Stimulated activated CD8-positive, alpha-beta memory T cell treated with anti-CD3 and anti-CD28 coated beads, Interleukin-4, amount 100 ng/mL, for 4 hours (primary cell): ENCODE data around the gene LMAN2L.
A peak's percentile ranks its signal among the peaks of the same experiment; 100 is the strongest.

Source experiments
- DNase-seq, 2 donors: peaks; one replicate each; pipeline ENCODE4 v3.0.0-alpha.2; 2020; ENCODE audit warnings: low read depth in 2 of 2, low spot score in 1 of 2

Gene LMAN2L

GRCh38 chr2:96760986-96761832 is 21.3 kb upstream of the LMAN2L start:
- DNase-seq, result no peak

- peak; percentile 73 to 82 for DNase-seq
Observed at GRCh38 chr2:96760036-96760985, 20.4 kb upstream of the LMAN2L start, which contains the start of gene CNNM4. TSS of gene CNNM4 (plus strand) at chr2:96760902. CDS start at chr2:96761000, 98 bp downstream.

GRCh38 chr2:96759548-96759947 is 19.7 kb upstream of the LMAN2L start:
- no peak for DNase-seq

GRCh38 chr2:96758987-96759386 is 19.1 kb upstream of the LMAN2L start:
- DNase-seq, result no peak

GRCh38 chr2:96757477-96757860 is 17.6 kb upstream of the LMAN2L start:
- DNase-seq, result no peak

GRCh38 chr2:96756788-96757476 is 17.1 kb upstream of the LMAN2L start:
- no peak for DNase-seq

- DNase-seq, result no peak
Observed at GRCh38 chr2:96754317-96754716, 14.5 kb upstream of the LMAN2L start.

GRCh38 chr2:96753661-96754282 is 13.9 kb upstream of the LMAN2L start:
- no peak for DNase-seq

- no peak for DNase-seq
Observed at GRCh38 chr2:96751800-96752199, 11.9 kb upstream of the LMAN2L start.

- DNase-seq, result no peak
Observed at GRCh38 chr2:96747061-96747617, 7.3 kb upstream of the LMAN2L start.

- DNase-seq, result no peak
Observed at GRCh38 chr2:96739076-96739632, 710 bp downstream of the LMAN2L start.

GRCh38 chr2:96737831-96738230 is 2.0 kb downstream of the LMAN2L start:
- DNase-seq, result no peak

GRCh38 chr2:96737251-96737650 is 2.6 kb downstream of the LMAN2L start:
- no peak for DNase-seq

GRCh38 chr2:96734880-96735583 is 4.8 kb downstream of the LMAN2L start:
- no peak for DNase-seq

- DNase-seq, result no peak
Observed at GRCh38 chr2:96733931-96734330, 5.9 kb downstream of the LMAN2L start.

GRCh38 chr2:96730212-96730611 is 9.7 kb downstream of the LMAN2L start:
- DNase-seq, result no peak

GRCh38 chr2:96729748-96730147 is 10.1 kb downstream of the LMAN2L start:
- no peak for DNase-seq

- DNase-seq, result no peak
Observed at GRCh38 chr2:96727431-96727830, 12.4 kb downstream of the LMAN2L start.

- DNase-seq, result no peak
Observed at GRCh38 chr2:96726131-96726530, 13.7 kb downstream of the LMAN2L start.

GRCh38 chr2:96716388-96716787 is 23.5 kb downstream of the LMAN2L start:
- DNase-seq, result no peak
